Measurements from ENCODE around the gene ARID1B.
"Not testable (repeated sequence)": the region's sequence is repeated elsewhere in the genome, so short reads cannot be mapped to it uniquely, and the experiment has no call there.

The ARID1B gene

DNA sequence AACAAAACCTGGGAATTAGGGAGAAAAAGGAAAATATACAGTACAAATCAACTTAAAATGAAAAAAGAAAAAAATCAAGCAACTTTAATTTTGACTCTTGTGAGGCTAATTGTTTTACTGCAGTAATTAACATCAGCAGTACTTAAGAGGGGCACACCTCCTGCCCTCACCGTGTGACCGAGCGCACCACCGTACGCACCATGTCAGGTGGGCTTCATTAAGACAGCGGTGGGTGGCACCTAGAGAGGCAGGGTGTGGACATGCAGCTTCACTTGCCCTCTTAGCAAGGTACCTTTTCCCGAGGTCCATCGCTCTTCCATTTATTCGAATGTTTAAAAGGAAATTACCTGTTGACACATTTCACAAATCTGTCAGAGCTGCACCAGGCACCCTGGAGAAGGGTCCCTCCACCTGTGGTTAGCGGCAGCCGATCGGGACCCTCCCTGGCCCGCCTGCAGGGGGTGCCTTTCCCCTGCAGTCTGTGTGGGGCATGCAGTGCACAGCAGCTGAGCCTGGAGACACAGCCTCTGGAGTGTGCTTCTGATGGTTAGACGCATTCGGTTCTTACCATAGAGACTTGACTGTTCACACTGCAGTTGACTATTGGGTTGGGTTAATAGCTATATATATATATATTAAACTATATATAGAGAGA, 362.0 kb downstream of the ARID1B start:
- Histone ChIP-seq H3K9me3 (no peaks in the 10 kb centered on the region), H3K36me3 (peaks cover 48% of the 10 kb centered on the region), H3K4me1 (ENCODE audit: control insufficient read depth in 1 of 2, insufficient read depth in 1 of 2, low read depth in 1 of 2, low read length in 1 of 2) (no peaks in the 10 kb centered on the region), H3K27me3 (no peaks in the 10 kb centered on the region), H3K4me3 (ENCODE audit: low read depth in 1 of 2, low read length in 1 of 2) (no peak overlapping the region), H3K27ac (no peak overlapping the region)
- TF ChIP-seq CTCF (IDR thresholded peaks at IDR 0.05), result no peak

GRCh38 chr6:157143171-157143889, 366.2 kb downstream of the ARID1B start:
- Histone ChIP-seq H3K9me3 (no peaks in the 10 kb centered on the region), H3K4me3 (ENCODE audit: low read depth in 1 of 2, low read length in 1 of 2) (no peak overlapping the region), H3K36me3 (peaks cover 29% of the 10 kb centered on the region), H3K4me1 (ENCODE audit: control insufficient read depth in 1 of 2, insufficient read depth in 1 of 2, low read depth in 1 of 2, low read length in 1 of 2) (no peaks in the 10 kb centered on the region), H3K27ac (no peak overlapping the region), H3K27me3 (no peaks in the 10 kb centered on the region)
- TF ChIP-seq CTCF (IDR thresholded peaks at IDR 0.05), result no peak

DNA sequence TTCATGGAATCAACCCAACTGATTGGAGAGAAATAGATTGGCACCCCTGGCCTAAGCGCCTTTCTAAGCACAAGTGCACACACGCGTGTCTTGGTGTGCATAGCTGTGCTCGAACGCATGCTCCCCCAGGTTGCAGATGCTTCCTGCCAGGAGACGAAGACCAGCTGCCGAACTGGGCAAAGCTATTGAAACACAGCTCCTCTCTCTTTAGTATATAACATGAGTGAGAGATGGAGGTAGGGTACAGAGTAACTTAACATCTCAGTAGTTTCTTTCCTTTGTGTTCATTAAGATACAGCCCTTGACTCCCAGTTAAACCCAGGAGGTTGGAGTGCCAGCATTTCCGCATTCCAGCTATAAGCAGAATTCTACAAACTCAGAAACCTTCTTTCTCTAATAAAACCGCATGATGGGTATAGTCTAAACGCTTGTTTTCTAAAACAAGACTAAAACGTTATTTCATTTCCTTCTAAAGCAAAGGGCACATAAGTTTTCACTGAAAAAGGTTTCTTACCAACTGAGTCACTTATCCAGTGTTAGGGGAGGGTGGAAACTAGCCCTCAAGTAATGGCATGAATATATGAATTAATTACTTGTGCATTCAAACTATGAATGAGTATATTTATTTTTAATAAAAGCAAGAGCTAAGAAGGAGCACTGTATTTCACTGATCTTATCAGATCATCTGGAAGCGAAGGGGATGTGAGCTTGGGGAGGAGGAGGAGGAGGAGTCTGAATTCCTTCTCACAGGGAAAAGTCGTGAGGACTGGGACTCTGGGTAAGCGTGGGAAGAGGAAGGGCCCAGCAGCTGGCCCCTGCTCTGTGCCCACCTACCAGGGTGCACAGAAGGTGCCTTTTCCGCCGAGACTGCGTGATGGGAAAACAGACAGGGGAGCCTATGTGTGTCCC, 367.0 kb downstream of the ARID1B start:
- no peak overlapping the region for H3K27ac ChIP-seq
- no peaks in the 10 kb centered on the region for H3K27me3 ChIP-seq
- TF ChIP-seq CTCF (IDR thresholded peaks at IDR 0.05), result no peak
- no peak overlapping the region for H3K4me3 ChIP-seq (ENCODE audit: low read depth in 1 of 2, low read length in 1 of 2)
- no peaks in the 10 kb centered on the region for H3K9me3 ChIP-seq
- H3K4me1 ChIP-seq (ENCODE audit: control insufficient read depth in 1 of 2, insufficient read depth in 1 of 2, low read depth in 1 of 2, low read length in 1 of 2), result no peaks in the 10 kb centered on the region
- H3K36me3 ChIP-seq, result peaks cover 38% of the 10 kb centered on the region

DNA sequence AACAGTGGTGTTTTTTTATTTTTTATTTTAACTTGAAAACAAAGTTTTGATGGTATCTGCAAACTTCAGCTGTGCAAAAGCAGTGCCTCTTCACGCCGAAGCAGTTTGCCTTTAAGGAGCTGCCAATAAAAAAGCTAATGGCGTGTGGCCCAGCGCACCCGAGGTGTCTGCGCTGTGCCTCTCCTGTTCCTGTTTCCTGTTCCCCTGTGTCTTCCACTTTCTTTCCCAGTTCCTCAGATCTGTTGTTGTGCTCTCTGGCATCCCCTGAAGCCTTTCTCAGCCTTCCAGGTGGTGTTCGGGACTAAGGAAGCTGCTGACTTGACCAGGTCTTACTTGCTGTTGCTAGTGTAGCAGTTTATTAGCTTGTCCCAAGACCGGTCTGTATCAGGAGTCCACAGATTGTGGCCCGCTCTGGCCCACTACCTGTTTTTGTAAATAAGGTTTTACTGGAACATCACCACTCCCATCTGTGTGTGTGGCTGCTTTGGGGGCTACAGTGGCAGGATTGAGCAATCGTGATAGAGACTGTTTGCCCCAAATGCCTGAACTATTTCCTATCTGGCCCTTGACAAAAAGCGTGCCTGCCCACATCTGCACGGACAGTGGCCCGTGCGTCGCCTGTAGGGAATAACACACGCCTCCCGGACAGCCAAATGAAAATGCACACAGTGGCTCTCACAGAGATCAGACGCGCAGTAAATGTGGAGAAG, 367.8 kb downstream of the ARID1B start:
- H3K9me3 ChIP-seq, result no peaks in the 10 kb centered on the region
- no peak overlapping the region for H3K27ac ChIP-seq
- peaks cover 41% of the 10 kb centered on the region for H3K36me3 ChIP-seq
- H3K27me3 ChIP-seq, result no peaks in the 10 kb centered on the region
- no peak for TF ChIP-seq CTCF (IDR thresholded peaks at IDR 0.05)
- H3K4me1 ChIP-seq (ENCODE audit: control insufficient read depth in 1 of 2, insufficient read depth in 1 of 2, low read depth in 1 of 2, low read length in 1 of 2), result no peaks in the 10 kb centered on the region
- H3K4me3 ChIP-seq (ENCODE audit: low read depth in 1 of 2, low read length in 1 of 2), result no peak overlapping the region

GRCh38 chr6:157145656-157146285, 368.6 kb downstream of the ARID1B start:
- no peaks in the 10 kb centered on the region for H3K4me1 ChIP-seq (ENCODE audit: control insufficient read depth in 1 of 2, insufficient read depth in 1 of 2, low read depth in 1 of 2, low read length in 1 of 2)
- H3K27ac ChIP-seq, result no peak overlapping the region
- TF ChIP-seq CTCF (IDR thresholded peaks at IDR 0.05), result no peak

GRCh38 chr6:157147054-157148026, 370.2 kb downstream of the ARID1B start:
- H3K4me1 ChIP-seq (ENCODE audit: control insufficient read depth in 1 of 2, insufficient read depth in 1 of 2, low read depth in 1 of 2, low read length in 1 of 2); H3K27me3 ChIP-seq; H3K4me3 ChIP-seq (ENCODE audit: low read depth in 1 of 2, low read length in 1 of 2); H3K27ac ChIP-seq; H3K9me3 ChIP-seq: not testable (repeated sequence)
- peaks cover 30% of the 10 kb centered on the region for H3K36me3 ChIP-seq

More at GRCh38 chr6:157145656-157146285, 368.6 kb downstream of the ARID1B start:
- H3K9me3 ChIP-seq, result no peaks in the 10 kb centered on the region
- H3K4me3 ChIP-seq (ENCODE audit: low read depth in 1 of 2, low read length in 1 of 2), result no peak overlapping the region
- peaks cover 41% of the 10 kb centered on the region for H3K36me3 ChIP-seq
- H3K27me3 ChIP-seq, result no peaks in the 10 kb centered on the region

Measured in neutrophil (primary cell).